Neutrophil (primary cell): Measurements from ENCODE around the gene EPHA3.
A peak's percentile ranks its signal among the peaks of the same experiment; 100 is the strongest.

Experiments used
- H3K27ac ChIP-seq: fragments of 200-600 bp; sonication (generic); 2 replicates; pipeline ENCODE4 v1.5.1; 2016; ENCODE audit warnings: mild to moderate bottlenecking, moderate library complexity
- H3K27me3 ChIP-seq: fragments of 200-600 bp; sonication (generic); 2 replicates; pipeline ENCODE4 v1.6.0; 2016; ENCODE audit warnings: mild to moderate bottlenecking
- H3K36me3 ChIP-seq: fragments of 200-600 bp; sonication (generic); 2 replicates; pipeline ENCODE4 v1.5.1; 2017
- H3K4me1 ChIP-seq, 2 experiments: fragments of 200-600 bp in 1 of 2; sonication (generic) in 1 of 2; 1 replicate in 1 of 2; 2 replicates in 1 of 2; pipeline versions ENCODE4 v1.5.1 to v1.6.1; 2013 to 2016; ENCODE audit warnings: low read depth in 1 of 2, low read length in 1 of 2, mild to moderate bottlenecking in 1 of 2, moderate library complexity in 1 of 2; ENCODE audit not compliant: control insufficient read depth in 1 of 2, insufficient read depth in 1 of 2
- H3K4me3 ChIP-seq, 2 experiments: fragments of 200-600 bp in 1 of 2; sonication (generic) in 1 of 2; 1 replicate in 1 of 2; 2 replicates in 1 of 2; pipeline ENCODE4 v1.5.1; 2013 to 2016; ENCODE audit warnings: low read depth in 1 of 2, low read length in 1 of 2, mild to moderate bottlenecking in 1 of 2, moderate library complexity in 1 of 2
- H3K9me3 ChIP-seq: fragments of 200-600 bp; sonication (generic); 2 replicates; pipeline ENCODE4 v1.5.1; 2016
- TF ChIP-seq, protein P1 (sequence below): fragments of 200-600 bp; sonication (generic); IDR thresholded peaks from 2 replicates; pipeline ENCODE4 v1.5.1; 2016; ENCODE audit warnings: antibody characterized with exemption

EPHA3 gene

GRCh38 chr3:89113893-89114840, 6.7 kb downstream of the EPHA3 start:
- H3K9me3 ChIP-seq = no peaks in the 10 kb centered on the region
- H3K27ac ChIP-seq = no peak overlapping the region
- H3K27me3 ChIP-seq = peaks cover 75% of the 10 kb centered on the region
- H3K4me3 ChIP-seq = peak overlapping the region in 1 of 2 experiments; percentile 26
- H3K4me1 ChIP-seq = peaks cover 0 to 11% of the 10 kb centered on the region in 2 experiments
- TF ChIP-seq, protein P1, sequence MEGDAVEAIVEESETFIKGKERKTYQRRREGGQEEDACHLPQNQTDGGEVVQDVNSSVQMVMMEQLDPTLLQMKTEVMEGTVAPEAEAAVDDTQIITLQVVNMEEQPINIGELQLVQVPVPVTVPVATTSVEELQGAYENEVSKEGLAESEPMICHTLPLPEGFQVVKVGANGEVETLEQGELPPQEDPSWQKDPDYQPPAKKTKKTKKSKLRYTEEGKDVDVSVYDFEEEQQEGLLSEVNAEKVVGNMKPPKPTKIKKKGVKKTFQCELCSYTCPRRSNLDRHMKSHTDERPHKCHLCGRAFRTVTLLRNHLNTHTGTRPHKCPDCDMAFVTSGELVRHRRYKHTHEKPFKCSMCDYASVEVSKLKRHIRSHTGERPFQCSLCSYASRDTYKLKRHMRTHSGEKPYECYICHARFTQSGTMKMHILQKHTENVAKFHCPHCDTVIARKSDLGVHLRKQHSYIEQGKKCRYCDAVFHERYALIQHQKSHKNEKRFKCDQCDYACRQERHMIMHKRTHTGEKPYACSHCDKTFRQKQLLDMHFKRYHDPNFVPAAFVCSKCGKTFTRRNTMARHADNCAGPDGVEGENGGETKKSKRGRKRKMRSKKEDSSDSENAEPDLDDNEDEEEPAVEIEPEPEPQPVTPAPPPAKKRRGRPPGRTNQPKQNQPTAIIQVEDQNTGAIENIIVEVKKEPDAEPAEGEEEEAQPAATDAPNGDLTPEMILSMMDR = no peak
- H3K36me3 ChIP-seq = no peaks in the 10 kb centered on the region

DNA sequence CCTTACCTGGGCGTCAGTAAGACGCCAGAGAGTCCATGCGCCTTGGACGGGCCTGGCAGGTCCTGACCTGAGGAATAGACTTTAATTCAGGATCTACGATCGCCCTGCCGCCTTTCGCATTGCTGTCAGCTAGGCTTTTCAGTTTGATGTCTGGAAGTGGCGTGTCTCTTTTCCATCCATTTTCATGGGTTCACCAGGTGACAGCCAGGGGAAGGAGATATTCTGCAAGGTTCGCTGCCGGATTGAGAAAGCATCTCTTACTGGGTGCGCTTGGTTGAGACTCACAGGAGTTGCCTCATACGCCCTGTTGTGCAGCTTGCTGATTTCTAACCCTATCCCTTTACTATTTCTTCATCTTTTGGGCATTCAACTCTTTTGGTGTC, 7.4 kb downstream of the EPHA3 start:
- H3K9me3 ChIP-seq = no peaks in the 10 kb centered on the region
- peaks cover 68% of the 10 kb centered on the region for H3K27me3 ChIP-seq
- no peak overlapping the region for H3K4me3 ChIP-seq
- TF ChIP-seq, protein P1 = no peak
- H3K36me3 ChIP-seq = no peaks in the 10 kb centered on the region
- no peak overlapping the region for H3K27ac ChIP-seq
- peaks cover 0 to 11% of the 10 kb centered on the region in 2 experiments for H3K4me1 ChIP-seq

DNA sequence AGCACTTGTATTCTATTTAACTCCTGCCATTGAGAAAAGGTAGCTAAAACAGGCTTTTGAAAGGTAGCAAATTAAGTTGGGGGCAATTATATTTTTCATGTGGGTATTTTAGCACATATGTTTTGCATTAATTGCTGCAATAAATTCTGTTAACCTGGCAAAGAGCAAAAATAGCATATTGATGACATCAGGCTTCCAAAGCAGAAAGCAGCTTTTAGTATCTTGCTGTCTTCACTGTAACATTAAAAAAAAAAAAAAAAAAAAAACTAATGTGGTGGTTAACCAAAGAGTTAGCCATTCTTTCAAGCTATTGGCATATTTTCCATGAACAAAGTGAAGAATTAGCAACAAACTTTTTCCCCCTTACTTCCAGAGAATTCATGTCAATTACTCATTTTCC, 9.1 kb downstream of the EPHA3 start:
- Histone ChIP-seq H3K36me3 (no peaks in the 10 kb centered on the region), H3K4me3 (no peak overlapping the region), H3K9me3 (no peaks in the 10 kb centered on the region), H3K4me1 (peaks cover 0 to 11% of the 10 kb centered on the region in 2 experiments), H3K27ac (no peak overlapping the region), H3K27me3 (peaks cover 54% of the 10 kb centered on the region)
- TF ChIP-seq, protein P1 = no peak

DNA sequence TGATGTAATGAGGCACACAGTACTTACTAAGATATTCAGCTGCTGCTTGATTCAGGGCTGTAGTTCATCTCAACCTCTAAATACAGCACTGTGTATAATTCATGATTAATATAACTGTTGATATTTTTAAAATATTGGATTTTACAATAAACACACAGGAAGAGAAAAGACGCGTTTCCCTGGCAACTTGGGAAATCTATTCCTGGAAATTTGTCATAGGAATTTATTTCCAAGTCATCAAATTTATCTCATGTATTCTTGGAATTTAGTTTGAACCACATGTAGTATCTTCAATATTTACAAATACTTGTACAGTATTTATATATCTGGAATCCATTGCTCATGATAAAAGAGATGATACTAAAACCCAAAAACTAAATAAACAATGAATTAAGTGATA, 30.6 kb downstream of the EPHA3 start:
- no peaks in the 10 kb centered on the region for H3K9me3 ChIP-seq
- no peak overlapping the region for H3K27ac ChIP-seq
- no peaks in the 10 kb centered on the region for H3K4me1 ChIP-seq
- no peak overlapping the region for H3K4me3 ChIP-seq
- no peaks in the 10 kb centered on the region for H3K27me3 ChIP-seq
- TF ChIP-seq, protein P1 = no peak
- H3K36me3 ChIP-seq = no peaks in the 10 kb centered on the region

GRCh38 chr3:89139870-89140269, 32.4 kb downstream of the EPHA3 start:
- Histone ChIP-seq H3K36me3 (no peaks in the 10 kb centered on the region), H3K27me3 (no peaks in the 10 kb centered on the region), H3K4me3 (no peak overlapping the region), H3K4me1 (no peaks in the 10 kb centered on the region), H3K27ac (no peak overlapping the region), H3K9me3 (no peaks in the 10 kb centered on the region)
- TF ChIP-seq, protein P1 = no peak
